Measurements from ENCODE around the gene PGGHG.
"Not testable (repeated sequence)": the region's sequence is repeated elsewhere in the genome, so short reads cannot be mapped to it uniquely, and the experiment has no call there.

Gene PGGHG

DNA sequence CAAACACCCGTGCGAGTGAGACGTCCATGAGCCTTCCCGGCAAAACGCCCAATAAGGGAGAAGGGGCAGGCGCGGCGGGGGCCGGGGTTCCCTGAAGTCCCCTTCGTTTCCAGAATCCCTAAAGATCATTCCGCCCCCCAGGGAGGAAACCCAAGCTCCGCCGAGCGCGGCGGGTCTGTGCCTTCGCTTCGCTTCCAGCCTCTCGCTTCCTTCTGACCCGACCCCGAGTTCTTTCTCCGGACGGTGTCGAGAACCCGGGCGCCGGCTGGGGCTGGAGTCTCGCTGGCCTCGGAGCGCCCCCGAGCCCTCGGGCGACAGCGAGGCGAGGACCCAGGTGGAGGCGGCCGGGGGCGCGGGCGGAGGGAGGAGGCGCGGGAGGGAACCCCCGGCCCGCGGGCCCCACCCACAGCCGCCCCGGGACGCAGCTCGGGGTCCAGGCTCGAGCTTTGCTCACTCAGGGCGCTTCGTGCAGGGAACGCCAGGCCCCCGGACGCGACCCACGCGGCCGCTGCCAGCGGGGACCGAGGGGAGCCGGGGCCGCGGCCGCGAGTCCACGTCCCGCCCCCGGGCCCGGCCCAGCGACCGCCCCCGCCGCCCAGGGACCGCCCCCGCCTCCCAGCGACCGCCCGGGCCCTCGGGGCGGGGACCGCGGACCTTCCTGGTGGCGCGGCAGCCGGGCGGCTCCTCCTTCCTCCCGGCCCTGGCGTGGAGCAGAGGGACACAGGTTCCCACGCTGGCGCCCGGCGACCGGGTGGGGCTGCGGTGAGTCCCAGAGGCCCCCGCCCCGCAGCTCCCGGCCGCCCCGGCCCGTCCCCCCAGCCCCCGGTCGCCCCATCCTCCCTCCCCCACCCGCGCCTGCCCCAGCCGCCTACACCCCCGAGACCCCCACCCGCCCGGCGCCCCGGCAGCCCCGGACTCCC lies at the start of gene PGGHG:
TSS of gene PGGHG (plus strand) at position 649 of the 920 bp plus-strand sequence. CDS start 691 bp downstream, outside the sequence.
- DNase-seq, result peak; percentile 36

DNA sequence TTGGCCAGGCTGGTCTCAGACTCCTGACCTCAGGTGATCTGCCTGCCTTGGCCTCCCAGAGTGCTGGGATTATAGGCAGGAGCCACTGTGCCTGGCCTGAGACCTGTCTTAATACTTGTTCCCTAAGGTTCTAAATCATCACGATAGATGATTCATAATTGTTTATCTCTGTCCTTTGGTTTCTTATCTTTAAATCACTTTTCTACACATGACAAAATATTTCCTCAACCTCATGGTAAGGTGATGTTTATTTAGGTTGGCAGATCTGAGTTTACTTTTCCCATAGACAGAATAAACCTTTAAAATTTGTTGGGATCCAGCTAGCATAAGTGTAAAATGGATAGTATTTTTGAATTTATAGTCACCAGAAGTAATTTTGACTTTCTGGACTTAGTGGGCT lies 48.6 kb upstream of the PGGHG start:
- DNase-seq, result no peak

DNA sequence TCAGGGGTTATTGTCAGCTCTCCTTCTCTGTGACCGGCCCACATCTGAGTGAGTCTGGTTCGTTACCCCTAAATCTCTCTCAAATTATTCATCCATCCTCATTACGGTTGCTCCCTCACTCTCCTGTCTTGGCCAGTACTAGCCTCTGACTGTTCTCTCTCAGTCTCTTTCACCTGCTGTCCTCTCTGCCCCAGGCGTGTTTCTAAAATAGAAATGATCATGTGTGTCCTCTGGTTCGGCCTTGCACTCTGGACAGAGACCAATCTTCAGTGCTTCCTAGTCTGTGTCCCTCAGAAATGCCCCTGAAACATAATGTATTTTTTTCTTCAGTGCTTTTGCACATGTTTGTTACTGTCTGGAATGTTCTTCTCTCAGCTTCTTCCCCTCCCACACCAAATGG lies 47.3 kb upstream of the PGGHG start:
- no peak for DNase-seq

DNA sequence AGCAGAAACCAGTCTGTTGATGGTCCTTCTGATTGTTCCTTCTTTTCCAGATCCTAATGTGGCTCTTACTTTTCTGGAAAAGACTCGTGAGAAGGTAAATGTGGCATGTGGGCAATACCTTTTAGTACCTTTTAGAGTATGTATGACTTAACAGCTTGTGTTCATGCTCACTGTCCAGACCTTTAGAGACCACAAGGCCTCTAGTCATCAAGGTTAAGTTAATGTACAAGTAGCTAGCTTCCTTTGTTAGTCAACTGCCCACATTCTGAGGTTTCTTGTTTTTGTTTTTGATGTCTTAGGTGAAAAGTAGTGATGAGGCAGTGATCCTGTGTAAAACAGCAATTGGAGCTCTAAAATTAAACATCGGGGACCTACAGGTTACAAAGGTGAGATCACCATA lies 44.5 kb upstream of the PGGHG start:
- DNase-seq, result no peak

DNA sequence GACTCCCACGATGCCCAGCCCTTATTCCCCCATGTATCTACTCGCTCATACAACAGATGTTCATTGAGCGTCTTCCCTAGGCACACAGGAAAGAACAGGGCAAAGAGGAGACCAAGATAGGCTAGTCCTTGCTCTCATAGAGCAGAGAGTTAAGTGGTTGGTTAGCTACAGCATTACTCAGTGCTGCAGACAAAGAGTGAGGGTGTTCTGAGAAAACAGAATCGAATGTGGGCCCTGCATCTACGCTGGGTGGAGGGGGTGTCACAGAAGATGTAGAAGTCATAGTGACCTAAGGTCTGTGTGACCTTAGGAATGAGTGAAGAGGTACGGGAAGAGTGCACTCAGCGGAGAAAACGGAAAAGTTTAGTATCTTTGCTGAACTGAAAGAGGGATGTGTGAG lies 39.9 kb upstream of the PGGHG start:
- DNase-seq, result peak; percentile 19

DNA sequence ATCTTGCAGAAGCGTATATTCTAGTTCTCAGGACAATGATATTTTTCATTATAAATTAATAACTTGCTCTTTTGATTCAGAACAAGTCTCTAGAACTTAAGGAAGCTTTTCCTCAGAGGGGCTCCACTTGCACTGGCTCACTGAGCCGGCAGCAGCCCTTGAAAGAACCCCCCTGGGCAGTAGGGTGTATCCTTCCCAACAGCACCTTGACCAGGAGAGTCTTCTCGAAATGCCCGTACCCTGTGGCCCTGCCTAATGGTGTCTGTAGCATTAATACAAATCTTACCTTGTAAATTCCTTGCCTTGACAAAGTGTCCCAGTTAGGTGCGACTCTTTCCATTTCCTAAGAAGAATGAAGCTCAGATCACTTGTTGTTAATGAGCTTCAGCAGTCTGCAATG lies 38.7 kb upstream of the PGGHG start:
- DNase-seq, result no peak

DNA sequence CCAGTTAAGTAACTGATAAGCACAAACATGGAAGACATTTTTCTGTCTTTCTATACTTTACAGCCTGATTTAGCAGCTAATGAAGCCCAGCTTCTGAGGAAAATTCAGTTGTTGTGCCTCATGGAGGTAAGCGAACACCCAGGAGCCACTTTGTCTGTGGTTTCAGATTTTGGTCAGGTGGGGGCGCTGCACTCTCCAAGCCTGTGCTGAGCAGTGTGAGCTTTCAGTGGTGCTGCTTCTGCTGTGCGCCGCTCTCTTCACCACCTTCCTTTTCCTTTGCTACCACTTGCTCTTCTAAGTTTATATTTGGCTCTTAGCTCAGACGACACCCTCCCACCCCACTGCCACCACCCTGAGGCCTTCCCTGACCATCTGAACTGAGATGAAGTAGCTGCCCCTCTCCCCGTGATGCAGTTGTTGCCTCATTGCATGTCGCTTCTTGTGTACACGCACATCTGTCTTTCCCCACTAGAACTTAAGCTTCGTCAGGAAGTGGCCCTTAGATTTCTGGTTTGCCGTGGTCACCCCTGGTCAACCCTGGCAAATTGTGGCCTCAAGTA lies 38.1 kb upstream of the PGGHG start:
- DNase-seq, result peak; percentile 78

DNA sequence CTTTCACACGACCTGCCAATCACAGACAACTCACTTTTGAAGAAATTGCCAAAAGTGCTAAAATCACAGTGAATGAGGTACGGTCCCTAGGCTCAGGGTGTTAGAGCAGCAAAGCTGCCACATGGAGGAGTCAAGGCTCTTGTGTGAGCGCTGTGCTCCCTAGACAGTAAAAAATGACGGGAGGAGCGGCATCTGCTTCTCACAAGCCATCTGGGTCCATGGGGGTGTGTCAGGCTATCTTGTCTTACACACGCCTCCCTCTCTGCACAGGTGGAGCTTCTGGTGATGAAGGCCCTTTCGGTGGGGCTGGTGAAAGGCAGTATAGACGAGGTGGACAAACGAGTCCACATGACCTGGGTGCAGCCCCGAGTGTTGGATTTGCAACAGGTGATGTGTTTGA lies 37.4 kb upstream of the PGGHG start:
- DNase-seq, result no peak

DNA sequence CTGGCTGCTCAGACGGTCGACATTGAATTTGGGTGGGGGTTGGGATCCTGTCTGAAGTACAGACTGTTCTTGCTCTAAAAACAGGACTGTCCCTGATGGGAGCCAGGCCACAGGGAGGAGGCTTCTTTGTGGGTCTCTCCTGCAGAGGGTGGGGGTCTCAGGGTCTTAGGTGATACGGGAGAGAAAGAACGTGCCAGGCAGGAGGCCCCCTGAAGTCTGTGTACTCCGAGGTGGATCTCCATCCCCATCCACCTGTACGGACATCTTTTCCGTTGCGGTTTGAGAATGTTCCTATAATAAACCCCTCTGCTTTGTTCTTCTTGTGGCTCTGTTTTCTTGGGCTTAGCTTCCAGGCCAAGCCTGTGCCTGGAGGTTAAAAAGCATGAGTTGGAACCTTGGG lies 36.3 kb upstream of the PGGHG start:
- no peak for DNase-seq

DNA sequence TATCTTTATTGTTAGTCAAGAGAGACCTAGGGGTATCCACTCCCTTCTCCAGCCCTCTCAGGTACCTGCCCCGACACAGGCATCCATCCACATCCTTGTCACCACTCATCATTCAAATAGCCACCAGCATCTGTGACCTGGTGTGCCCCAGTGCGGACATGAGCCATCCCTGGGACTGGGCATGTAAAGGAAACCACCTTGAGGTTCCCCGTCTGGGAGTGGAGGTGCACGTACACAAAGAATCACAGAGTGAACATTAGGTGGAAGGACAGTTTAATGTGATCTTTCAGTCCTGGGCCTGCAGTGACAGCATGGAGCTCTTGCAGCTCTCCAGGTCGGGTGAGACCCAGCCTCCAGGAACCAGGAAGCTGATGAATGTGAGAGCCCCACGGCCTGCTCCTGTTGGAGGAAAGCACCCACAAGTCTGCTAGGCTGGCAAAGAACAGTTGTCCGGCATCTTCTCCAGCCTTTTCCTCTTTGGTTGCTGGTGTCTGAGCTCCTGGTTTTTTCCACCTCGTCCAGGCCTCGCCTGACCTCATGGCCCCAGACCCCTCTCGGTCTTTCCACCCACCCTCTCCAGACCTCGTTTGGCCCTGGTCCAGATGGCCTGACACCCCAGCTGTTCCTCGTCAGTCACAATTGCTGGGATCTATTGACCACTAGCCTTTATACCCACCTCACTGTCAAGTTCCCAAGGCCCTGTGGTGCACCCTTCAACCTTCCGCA lies 35.6 kb upstream of the PGGHG start:
- no peak for DNase-seq

DNA sequence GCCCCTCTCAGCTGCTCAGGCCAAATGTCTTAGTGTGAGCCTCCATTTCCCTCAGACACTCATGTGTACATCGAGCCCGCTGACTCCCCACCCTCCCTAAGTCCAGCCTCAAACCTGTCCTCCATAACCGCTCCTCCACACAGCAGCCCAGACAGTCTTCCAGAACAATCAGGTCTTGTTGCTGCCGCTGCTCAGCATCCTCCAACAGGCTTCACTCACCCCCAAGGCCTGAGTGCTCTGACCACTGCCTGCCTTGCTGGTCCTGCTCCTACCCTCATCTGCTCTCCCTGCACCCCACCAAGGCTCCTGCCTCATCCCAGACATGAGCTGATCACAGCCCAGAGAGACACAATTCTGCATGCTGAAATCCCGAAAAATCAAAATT lies 35.0 kb upstream of the PGGHG start:
- DNase-seq, result no peak

DNA sequence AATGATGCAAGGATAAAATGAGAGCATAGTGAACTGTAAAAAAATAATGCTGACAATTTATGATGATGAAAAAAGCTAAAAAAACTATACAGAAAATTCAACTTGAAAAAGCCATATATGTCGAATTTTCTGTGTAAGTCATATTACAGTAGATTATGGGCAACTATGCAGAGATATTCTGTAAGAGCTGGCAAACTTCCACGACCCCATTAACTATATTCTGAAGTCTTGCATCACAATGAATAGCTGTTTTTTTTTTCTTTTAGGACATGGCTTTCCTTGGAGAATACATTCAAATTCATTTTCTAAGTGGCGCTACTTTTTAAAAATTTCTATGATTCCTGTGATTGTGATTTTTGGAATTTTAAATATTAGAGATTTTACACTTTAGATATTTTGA lies 33.8 kb upstream of the PGGHG start:
- DNase-seq, result no peak

DNA sequence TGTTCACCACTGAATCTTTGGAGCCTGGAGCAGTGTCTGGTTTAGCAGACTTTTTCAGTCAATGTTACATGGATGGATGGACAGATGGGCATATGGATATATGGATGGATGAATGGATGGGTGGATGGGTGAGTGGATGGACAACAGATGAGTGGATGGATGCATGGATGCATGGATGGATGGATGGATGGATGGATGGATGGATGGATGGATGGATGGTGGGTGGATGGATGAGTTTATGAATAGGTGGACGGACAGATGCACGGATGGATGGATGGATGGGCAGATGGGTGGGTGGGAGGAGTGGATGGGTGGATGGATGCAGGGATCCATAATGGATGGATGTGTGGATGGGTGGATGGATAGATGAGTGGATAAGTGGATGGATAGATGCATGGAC lies 33.1 kb upstream of the PGGHG start:
- DNase-seq, result no peak

DNA sequence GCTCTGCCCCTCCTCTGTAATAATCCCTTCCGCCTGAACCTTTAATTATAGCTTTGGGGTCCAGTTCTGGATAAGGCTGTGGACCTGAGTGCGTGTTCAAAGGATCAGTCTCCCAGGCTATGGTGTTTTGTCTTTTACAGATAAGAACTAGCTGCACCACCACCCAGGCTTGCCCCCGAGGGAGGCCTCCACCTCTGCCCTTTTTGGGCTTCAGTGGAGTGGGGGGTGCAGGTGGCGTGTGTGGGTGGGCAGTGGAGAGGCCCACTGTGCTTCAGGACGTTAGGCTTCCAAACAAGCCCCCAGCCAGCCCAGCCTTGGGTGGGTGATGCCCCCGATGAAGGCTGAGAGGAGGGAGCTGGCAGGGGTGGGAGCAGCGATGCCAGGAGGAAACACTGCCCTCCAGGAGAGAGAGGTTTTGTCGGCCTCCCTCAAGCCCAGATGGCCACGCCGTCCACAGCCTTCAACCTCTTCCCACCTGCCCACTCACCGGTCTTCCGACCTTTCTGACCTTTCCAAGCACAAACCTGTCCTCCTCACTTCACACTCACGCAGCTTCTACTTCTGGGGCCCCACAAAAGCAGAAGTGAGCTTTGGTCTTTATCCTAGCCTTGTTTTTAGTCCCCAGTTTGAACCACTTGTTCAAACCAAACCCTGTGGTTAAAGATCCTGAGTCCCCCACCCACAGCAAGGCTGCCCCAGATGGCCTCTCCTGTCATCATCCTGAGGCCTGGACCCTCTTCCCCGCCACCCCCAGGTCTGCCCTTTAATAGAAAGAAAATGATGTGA lies 31.8 kb upstream of the PGGHG start:
- no peak for DNase-seq

DNA sequence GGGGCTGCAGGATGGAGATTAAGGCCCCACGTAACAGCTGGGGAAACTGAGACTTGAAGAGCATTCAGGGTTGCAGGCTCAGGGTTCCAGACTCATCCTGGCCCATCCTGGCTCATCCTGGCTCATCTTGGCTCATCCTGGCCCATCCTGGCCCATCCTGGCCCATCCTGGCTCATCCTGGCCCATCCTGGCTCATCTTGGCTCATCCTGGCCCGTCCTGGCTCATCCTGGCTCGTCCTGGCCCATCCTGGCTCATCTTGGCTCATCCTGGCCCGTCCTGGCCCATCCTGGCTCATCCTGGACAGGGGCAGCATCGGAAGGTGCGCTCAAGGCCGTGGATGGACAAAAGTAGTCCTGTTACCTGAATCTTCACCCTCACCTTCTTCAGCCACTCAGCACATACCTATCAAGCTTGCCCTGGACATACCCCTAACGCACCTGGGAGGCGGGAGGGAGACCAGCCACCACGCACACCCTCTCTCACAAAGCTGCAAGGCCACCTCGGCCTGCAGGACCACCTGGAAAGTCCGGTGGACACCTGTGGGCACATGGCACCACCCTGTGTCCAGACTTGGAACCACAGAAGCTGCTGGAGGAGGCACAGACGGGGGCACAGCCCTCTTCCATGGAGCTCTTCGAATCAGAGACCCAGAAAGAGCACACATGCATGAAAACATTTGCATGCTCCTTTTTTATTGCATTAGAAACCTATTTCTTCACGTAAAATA lies 31.0 kb upstream of the PGGHG start:
- DNase-seq, result no peak

DNA sequence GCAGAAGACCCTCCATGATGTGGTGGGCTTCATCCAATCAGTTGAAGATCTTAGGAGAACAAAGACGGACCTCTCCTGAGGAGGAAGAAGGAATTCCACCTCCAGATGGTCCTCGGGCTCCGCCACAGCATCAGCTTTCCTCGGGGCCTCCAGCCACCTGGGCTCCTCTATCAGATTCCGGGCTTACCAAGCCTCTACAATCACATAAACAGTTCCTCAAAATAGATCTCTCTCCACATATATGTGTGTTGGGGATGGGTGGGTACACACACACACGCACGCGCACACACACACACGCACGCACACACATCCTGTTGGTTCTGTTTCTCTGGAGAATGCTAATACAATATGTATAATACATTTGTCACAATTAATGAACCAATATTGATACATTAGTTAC lies 29.5 kb upstream of the PGGHG start:
- DNase-seq, result no peak

DNA sequence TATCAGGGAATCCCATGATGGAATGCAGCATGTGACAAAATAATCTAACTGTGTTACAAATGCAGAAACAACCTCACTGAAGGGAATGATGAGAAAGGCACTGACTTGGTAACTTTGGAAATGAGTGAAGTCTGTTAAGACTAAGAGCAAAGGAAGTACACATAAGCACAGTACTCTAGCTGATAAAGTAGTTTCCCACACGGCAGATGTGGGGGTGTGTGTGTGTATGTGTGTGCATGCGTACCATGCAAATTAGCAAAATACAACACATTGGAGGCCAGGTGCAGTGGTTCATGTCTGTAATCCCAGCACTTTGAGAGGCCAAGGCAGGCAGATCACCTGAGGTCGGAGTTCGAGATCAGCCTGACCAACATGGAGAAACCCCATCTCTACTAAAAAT lies 27.3 kb upstream of the PGGHG start:
- no peak for DNase-seq

DNA sequence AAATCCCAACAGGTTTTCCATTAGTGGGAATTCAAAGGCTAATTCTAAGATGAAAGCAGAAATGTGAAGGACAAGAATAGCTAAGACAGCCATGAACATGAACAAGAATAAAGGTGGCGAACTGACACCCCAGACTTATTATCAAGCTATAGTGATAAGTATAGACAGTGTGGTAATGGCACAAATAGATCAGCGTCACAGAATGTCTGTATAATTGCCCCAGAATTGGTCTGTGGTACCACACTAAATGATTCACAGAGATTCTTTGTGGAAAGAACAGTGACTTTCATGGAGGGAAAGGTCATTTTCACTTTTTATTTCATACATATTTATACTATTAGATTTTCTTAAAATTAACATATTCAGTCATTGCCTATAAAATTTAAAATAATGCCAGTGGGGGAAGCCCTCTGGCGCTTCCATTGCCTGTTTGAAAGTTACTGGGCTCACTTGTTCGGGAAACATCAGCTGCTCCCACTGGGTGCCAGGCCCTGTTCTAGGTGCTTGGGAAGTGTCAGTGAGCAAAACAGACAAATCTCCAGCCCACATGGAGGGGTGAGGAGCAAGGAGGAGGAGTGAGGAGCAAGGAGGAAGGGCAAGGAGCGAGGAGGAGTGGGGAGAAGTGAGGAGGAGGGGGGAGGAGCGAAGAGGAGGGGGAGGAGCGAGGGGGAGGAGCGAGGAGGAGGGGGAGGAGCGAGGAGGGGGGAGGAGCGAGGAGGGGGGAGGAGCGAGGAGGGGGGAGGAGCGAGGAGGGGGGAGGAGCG lies 22.1 kb upstream of the PGGHG start:
- DNase-seq, result no peak

DNA sequence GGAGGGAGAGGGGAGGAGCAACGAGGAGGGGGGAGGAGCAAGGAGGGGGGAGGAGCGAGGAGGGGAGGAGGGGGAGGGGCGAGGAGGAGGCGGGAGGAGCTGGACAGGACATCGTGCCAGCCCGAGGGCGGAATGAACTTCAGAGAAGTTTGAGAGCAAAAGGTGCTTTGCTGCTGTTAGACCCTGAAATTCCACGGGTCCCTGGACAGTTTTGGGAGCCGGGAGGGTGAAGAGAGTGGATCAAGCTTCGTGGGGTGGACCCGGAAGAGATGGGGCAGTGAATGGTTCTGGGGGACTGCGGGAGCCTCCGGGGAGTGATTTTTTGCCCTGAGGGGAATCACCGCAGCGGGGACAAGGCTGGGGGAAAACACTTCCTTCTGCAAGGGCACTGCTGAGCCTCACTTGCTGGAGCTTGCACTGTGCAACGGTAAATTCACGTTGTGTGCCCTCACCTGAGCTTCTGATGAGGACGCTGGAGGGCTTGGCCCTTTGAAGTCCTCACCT lies 21.4 kb upstream of the PGGHG start:
- DNase-seq, result peak; percentile 63

DNA sequence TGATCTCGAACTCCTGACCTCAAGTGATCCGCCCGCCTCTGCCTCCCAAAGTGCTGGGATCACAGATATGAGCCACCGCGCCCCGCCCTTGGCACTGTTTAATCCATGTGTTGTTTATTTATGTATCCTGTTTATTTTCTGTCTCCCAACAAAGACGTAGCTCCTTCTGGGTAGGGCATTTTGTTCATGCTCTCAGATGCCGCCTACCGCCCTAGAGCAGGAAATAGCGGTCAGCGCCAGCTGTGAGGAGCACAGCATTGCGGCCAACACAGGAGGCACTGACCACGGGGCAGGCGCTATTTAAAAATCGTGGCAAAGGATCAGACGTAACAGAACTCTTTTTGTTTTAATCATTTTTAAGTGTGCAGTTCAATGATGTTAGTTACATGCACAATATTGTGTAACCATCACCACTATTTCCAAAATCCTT lies 20.2 kb upstream of the PGGHG start:
- DNase-seq, result not testable (repeated sequence)

DNA sequence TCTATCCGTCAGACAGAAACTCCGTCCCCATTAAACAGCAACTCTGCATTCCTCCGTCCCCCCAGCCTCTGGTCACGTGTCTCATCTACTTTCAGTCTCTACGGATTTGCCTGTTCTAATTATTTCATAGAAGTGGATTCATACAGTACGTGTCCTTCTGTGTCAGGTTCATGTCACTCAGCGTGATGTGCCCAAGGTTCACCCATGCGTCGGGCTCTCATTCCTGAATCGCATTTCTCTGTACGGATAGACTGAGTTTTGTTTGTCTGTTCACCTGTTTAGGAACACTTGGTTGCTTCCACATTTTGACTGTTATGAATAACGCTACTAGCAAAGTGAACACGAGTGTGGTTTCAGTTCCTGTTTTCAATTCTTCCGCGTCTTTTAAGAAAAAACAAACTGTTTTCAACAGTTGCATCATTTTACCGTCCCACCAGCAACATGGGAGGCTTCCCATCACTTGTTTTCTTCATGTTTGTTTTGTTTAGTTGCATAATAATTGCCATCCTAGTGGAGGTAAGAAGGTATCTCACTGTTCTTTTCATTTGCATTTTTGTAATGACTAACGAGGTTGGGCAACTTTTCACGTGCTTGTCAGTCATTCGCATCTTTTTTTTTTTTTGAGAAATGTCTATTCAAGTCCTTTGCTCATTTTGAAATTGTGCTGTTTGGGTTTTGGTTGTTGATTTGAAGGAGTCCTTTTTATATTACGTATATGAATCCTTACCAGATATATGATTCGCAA lies 19.6 kb upstream of the PGGHG start:
- peak; percentile 73 for DNase-seq

All from stimulated activated CD4-positive, alpha-beta T cell treated with anti-CD3 and anti-CD28 coated beads, Interleukin-1b, Interleukin-23, amount 100 ng/mL, for 48 hours (primary cell).